Measurements from ENCODE around the gene RANBP9. TPM values are rescaled to one million over a fixed set of nuclear protein-coding genes. Genes with fewer than 3 reads are reported as not detected.

Gene RANBP9
- total and polyA plus RNA-seq, 2 of the 13 experiments (the other 11 are each of a cell fraction or from before 2014, with no cell fraction given): 26.6 to 30.6 TPM

- TF ChIP-seq ZNF782 (CRISPR knock-in tag; IDR thresholded peaks at IDR 0.05; ENCODE audit: borderline replicate concordance) (no peak), GPBP1L1 (CRISPR knock-in tag; IDR thresholded peaks at IDR 0.05) (no peak), KDM6A (CRISPR knock-in tag; IDR thresholded peaks at IDR 0.05; ENCODE audit: low read depth) (no peak), ZFP36 (IDR thresholded peaks at IDR 0.05; ENCODE audit: borderline replicate concordance, low read depth, low read length, partially characterized antibody) (no peak), ZKSCAN1 (IDR thresholded peaks at IDR 0.05; ENCODE audit: low read length) (no peak), ZBTB7B (CRISPR knock-in tag; IDR thresholded peaks at IDR 0.05) (no peak), RARA (CRISPR knock-in tag; IDR thresholded peaks at IDR 0.05) (peak; percentile 87), ZNF20 (CRISPR knock-in tag; IDR thresholded peaks at IDR 0.05) (no peak), ZNF431 (CRISPR knock-in tag; IDR thresholded peaks at IDR 0.05; ENCODE audit: borderline replicate concordance, low read depth) (no peak), GABPA (IDR thresholded peaks at IDR 0.05; ENCODE audit: low read depth, low read length) (no peak), GABPA (CRISPR knock-in tag; IDR thresholded peaks at IDR 0.05; ENCODE audit: low read depth) (peak; percentile 53), SOX6 (IDR thresholded peaks at IDR 0.05) (no peak), SOX6 (CRISPR knock-in tag; IDR thresholded peaks at IDR 0.05) (peak; percentile 33; the same call in 1 of the 2 replicates), SRSF1 (optimal IDR thresholded peaks at IDR 0.05; ENCODE audit: low read depth, low read length) (no peak), ZNF510 (CRISPR knock-in tag; IDR thresholded peaks at IDR 0.05; ENCODE audit: low read depth) (no peak), JUN (CRISPR knock-in tag; IDR thresholded peaks at IDR 0.05) (no peak), ZNF784 (CRISPR knock-in tag; IDR thresholded peaks at IDR 0.05; ENCODE audit: borderline replicate concordance) (no peak), PBX2 (CRISPR knock-in tag; IDR thresholded peaks at IDR 0.05) (no peak), TCF7 (IDR thresholded peaks at IDR 0.05; ENCODE audit: low read depth) (peak; percentile 13; the same call in 1 of the 2 replicates), HOXA9 (CRISPR knock-in tag; IDR thresholded peaks at IDR 0.05; ENCODE audit: borderline replicate concordance) (no peak), SRSF9 (IDR thresholded peaks at IDR 0.05; ENCODE audit: borderline replicate concordance, insufficient read depth, low read depth, low read length, poor library complexity, severe bottlenecking) (no peak), KDM5A (IDR thresholded peaks at IDR 0.05; ENCODE audit: borderline replicate concordance, low read length) (no peak), ONECUT2 (CRISPR knock-in tag; IDR thresholded peaks at IDR 0.05) (no peak), ZNF12 (CRISPR knock-in tag; IDR thresholded peaks at IDR 0.05) (peak; percentile 72; the same call in 1 of the 2 replicates), MIER3 (CRISPR knock-in tag; IDR thresholded peaks at IDR 0.05; ENCODE audit: borderline replicate concordance) (peak; percentile 77; the same call in 1 of the 2 replicates), FLYWCH1 (CRISPR knock-in tag; IDR thresholded peaks at IDR 0.05) (no peak), RFX1 (IDR thresholded peaks at IDR 0.05) (no peak), ZNF781 (CRISPR knock-in tag; IDR thresholded peaks at IDR 0.05; ENCODE audit: borderline replicate concordance, not compliant biosample characterization) (no peak), HOXA3 (CRISPR knock-in tag; IDR thresholded peaks at IDR 0.05) (no peak), ZNF883 (CRISPR knock-in tag; IDR thresholded peaks at IDR 0.05; ENCODE audit: not compliant biosample characterization) (no peak), BRCA1 (CRISPR knock-in tag; IDR thresholded peaks at IDR 0.05) (no peak)
Observed at GRCh38 chr6:13715444-13715883, 3.8 kb upstream of the RANBP9 start (continued).
